ENCODE data around the gene PDE4D. TPM values are rescaled to one million over a fixed set of nuclear protein-coding genes. Genes with fewer than 3 reads are reported as not detected.

PDE4D gene
- total RNA-seq, 1 donor from 2014 or later: 6.8 TPM

- DNase-seq (ENCODE audit: low read depth): no peak
- FAIRE-seq: no peak
- Histone ChIP-seq H3K4me3 (ENCODE audit: low read depth, low read length) (no peak overlapping the region), H3K36me3 (ENCODE audit: control insufficient read depth, insufficient read depth, low read length) (no peaks in the 10 kb centered on the region), H3K27me3 (ENCODE audit: control insufficient read depth, insufficient read depth, low read length) (no peaks in the 10 kb centered on the region)
- TF ChIP-seq, protein P1, sequence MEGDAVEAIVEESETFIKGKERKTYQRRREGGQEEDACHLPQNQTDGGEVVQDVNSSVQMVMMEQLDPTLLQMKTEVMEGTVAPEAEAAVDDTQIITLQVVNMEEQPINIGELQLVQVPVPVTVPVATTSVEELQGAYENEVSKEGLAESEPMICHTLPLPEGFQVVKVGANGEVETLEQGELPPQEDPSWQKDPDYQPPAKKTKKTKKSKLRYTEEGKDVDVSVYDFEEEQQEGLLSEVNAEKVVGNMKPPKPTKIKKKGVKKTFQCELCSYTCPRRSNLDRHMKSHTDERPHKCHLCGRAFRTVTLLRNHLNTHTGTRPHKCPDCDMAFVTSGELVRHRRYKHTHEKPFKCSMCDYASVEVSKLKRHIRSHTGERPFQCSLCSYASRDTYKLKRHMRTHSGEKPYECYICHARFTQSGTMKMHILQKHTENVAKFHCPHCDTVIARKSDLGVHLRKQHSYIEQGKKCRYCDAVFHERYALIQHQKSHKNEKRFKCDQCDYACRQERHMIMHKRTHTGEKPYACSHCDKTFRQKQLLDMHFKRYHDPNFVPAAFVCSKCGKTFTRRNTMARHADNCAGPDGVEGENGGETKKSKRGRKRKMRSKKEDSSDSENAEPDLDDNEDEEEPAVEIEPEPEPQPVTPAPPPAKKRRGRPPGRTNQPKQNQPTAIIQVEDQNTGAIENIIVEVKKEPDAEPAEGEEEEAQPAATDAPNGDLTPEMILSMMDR (IDR thresholded peaks at IDR 0.05; ENCODE audit: insufficient read depth, low read length, severe bottlenecking): no peak
These were observed 749.6 kb downstream of the PDE4D start for GRCh38 chr5:59143926-59144333.

DNA sequence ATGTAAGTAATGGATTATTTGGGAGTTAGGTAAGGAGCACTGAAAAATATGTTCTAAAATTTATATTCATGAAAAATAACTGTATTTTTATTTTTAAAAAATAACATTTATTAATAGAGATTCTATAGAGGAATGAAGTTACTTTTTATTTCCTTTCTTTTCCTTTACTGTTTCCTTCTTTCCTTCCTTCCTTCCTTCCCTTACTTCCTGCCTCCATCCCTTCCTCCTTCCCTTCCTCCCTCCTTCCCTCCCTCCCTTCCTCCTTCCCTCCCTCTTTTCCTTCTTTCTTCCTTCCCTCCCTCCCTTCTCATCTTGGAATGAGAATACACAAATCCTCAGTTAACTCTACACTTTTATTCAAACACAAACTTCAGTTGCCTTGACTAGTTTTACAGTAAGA, 750.6 kb downstream of the PDE4D start:
- H3K4me3 ChIP-seq (ENCODE audit: low read depth, low read length): no peak overlapping the region
- FAIRE-seq (no peak), DNase-seq (ENCODE audit: low read depth) (no peak)
- no peaks in the 10 kb centered on the region for H3K36me3 ChIP-seq (ENCODE audit: control insufficient read depth, insufficient read depth, low read length)
- H3K27me3 ChIP-seq (ENCODE audit: control insufficient read depth, insufficient read depth, low read length): no peaks in the 10 kb centered on the region
- TF ChIP-seq, protein P1 (IDR thresholded peaks at IDR 0.05; ENCODE audit: insufficient read depth, low read length, severe bottlenecking): no peak

- no peak for FAIRE-seq
These were observed 751.4 kb downstream of the PDE4D start for GRCh38 chr5:59142138-59142537.

GRCh38 chr5:59140133-59140532, 753.4 kb downstream of the PDE4D start:
- DNase-seq (ENCODE audit: low read depth) (no peak), FAIRE-seq (no peak)
- Histone ChIP-seq H3K4me3 (ENCODE audit: low read depth, low read length) (no peak overlapping the region), H3K27me3 (ENCODE audit: control insufficient read depth, insufficient read depth, low read length) (no peaks in the 10 kb centered on the region), H3K36me3 (ENCODE audit: control insufficient read depth, insufficient read depth, low read length) (no peaks in the 10 kb centered on the region)
- TF ChIP-seq, protein P1 (IDR thresholded peaks at IDR 0.05; ENCODE audit: insufficient read depth, low read length, severe bottlenecking): no peak

More at GRCh38 chr5:59142138-59142537, 751.4 kb downstream of the PDE4D start:
- Histone ChIP-seq H3K36me3 (ENCODE audit: control insufficient read depth, insufficient read depth, low read length) (no peaks in the 10 kb centered on the region), H3K4me3 (ENCODE audit: low read depth, low read length) (no peak overlapping the region), H3K27me3 (ENCODE audit: control insufficient read depth, insufficient read depth, low read length) (no peaks in the 10 kb centered on the region)
- TF ChIP-seq, protein P1 (IDR thresholded peaks at IDR 0.05; ENCODE audit: insufficient read depth, low read length, severe bottlenecking): no peak
- no peak for DNase-seq (ENCODE audit: low read depth)

DNA sequence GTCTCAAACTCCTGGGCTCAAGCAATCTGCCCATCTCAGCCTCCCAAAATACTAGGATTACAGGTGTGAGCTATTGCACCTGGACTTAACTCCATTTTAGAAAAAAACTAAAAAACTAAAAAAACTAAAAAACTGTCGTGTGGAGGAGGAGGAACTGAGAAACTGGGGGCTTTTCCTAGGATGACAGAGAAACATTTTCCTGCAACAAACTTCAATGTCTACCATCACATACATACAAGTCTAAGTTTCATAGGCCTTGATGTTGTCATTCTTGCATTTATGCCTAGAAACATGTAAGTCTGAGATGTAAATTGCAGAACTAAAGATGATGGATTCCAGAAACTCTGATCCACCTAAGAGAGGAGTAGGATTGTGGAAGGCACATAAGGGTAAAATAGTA, 753.8 kb downstream of the PDE4D start:
- no peaks in the 10 kb centered on the region for H3K27me3 ChIP-seq (ENCODE audit: control insufficient read depth, insufficient read depth, low read length)
- no peak overlapping the region for H3K4me3 ChIP-seq (ENCODE audit: low read depth, low read length)
- no peak for FAIRE-seq
- H3K36me3 ChIP-seq (ENCODE audit: control insufficient read depth, insufficient read depth, low read length): no peaks in the 10 kb centered on the region
- TF ChIP-seq, protein P1 (IDR thresholded peaks at IDR 0.05; ENCODE audit: insufficient read depth, low read length, severe bottlenecking): no peak
- DNase-seq (ENCODE audit: low read depth): no peak

DNA sequence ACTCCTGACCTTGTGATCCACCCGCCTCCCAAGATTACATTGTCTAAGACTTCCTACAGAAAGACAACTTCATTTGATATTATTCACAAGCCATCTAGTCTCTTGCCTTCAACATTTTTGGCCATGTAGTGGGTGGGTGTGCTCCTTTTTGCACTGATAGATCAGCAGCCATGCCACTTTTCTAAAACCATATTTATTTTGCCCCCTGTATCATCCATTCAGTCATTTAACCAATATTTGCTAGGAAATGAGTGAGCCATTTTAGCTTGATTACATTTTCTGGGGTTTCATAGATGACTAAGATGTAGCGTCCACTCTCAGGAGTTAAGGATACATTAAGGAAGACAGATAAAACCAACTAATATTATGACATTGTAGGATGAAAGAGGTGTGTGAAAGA, 755.0 kb downstream of the PDE4D start:
- FAIRE-seq (no peak), DNase-seq (ENCODE audit: low read depth) (no peak)
- TF ChIP-seq, protein P1 (IDR thresholded peaks at IDR 0.05; ENCODE audit: insufficient read depth, low read length, severe bottlenecking): no peak
- Histone ChIP-seq H3K36me3 (ENCODE audit: control insufficient read depth, insufficient read depth, low read length) (no peaks in the 10 kb centered on the region), H3K4me3 (ENCODE audit: low read depth, low read length) (no peak overlapping the region), H3K27me3 (ENCODE audit: control insufficient read depth, insufficient read depth, low read length) (no peaks in the 10 kb centered on the region)

Data from bronchial epithelial cell (primary cell).